Liver (tissue), 9 donors: ENCODE results near the gene VSNL1. TPM values are rescaled to one million over a fixed set of nuclear protein-coding genes. Genes with fewer than 3 reads are reported as not detected.

Experiments used
- DNase-seq: peaks from one replicate; pipeline ENCODE4 v3.0.0-alpha.2; 2017; ENCODE audit warnings: low spot score
- H3K27ac ChIP-seq, 2 donors: one replicate each; pipeline ENCODE4 v1.7.0; 2013; ENCODE audit warnings: inconsistent platforms in 2 of 2, low read length in 2 of 2, control low read depth in 1 of 2, low read depth in 1 of 2, mild to moderate bottlenecking in 1 of 2
- H3K27me3 ChIP-seq, 4 donors: one replicate each; pipeline versions ENCODE4 v1.6.1 to v1.7.0; 2013; ENCODE audit warnings: low read length in 3 of 4, inconsistent platforms in 1 of 4, mild to moderate bottlenecking in 1 of 4, moderate library complexity in 1 of 4; ENCODE audit not compliant: control insufficient read depth in 4 of 4, insufficient read depth in 4 of 4
- H3K36me3 ChIP-seq, 4 donors: one replicate each; pipeline versions ENCODE4 v1.6.1 to v1.7.0; 2013; ENCODE audit warnings: low read length in 3 of 4, mild to moderate bottlenecking in 3 of 4, low read depth in 1 of 4, moderate library complexity in 1 of 4; ENCODE audit not compliant: control insufficient read depth in 4 of 4, insufficient read depth in 3 of 4
- H3K4me1 ChIP-seq, 4 donors: one replicate each; pipeline versions ENCODE4 v1.6.1 to v1.7.0; 2013; ENCODE audit warnings: low read length in 3 of 4, mild to moderate bottlenecking in 3 of 4, moderate library complexity in 1 of 4; ENCODE audit not compliant: control insufficient read depth in 4 of 4, insufficient read depth in 4 of 4
- H3K4me3 ChIP-seq, 3 donors: one replicate each; pipeline versions ENCODE4 v1.6.1 to v1.7.0; 2013; ENCODE audit warnings: low read length in 3 of 3, control low read depth in 1 of 3, low read depth in 1 of 3, mild to moderate bottlenecking in 1 of 3
- H3K9ac ChIP-seq, 2 donors: one replicate each; pipeline ENCODE4 v1.7.0; 2013; ENCODE audit warnings: low read length in 2 of 2, mild to moderate bottlenecking in 2 of 2, moderate library complexity in 2 of 2, control low read depth in 1 of 2, low read depth in 1 of 2
- H3K9me3 ChIP-seq, 4 donors: one replicate each; pipeline versions ENCODE4 v1.6.1 to v1.7.0; 2013; ENCODE audit warnings: low read length in 3 of 4; ENCODE audit not compliant: control insufficient read depth in 4 of 4
- EGR1 ChIP-seq, 2 donors: IDR thresholded peaks; 2 replicates each; pipeline ENCODE4 v1.6.1; 2016 to 2018; ENCODE audit warnings: antibody characterized with exemption in 2 of 2, low read depth in 2 of 2
- FOXA1 ChIP-seq: IDR thresholded peaks from 2 replicates; pipeline ENCODE4 v1.6.1; 2016; ENCODE audit warnings: antibody characterized with exemption
- FOXA2 ChIP-seq: IDR thresholded peaks from 2 replicates; pipeline ENCODE4 v1.6.1; 2016; ENCODE audit warnings: antibody characterized with exemption
- GABPA ChIP-seq, 2 donors: IDR thresholded peaks in 1 of 2; conservative IDR thresholded peaks in 1 of 2; 2 replicates each; pipeline ENCODE4 v1.6.1; 2016; ENCODE audit warnings: antibody characterized with exemption in 2 of 2, mild to moderate bottlenecking in 1 of 2, moderate library complexity in 1 of 2
- HNF4A ChIP-seq, 2 donors: conservative IDR thresholded peaks; 2 replicates each; pipeline ENCODE4 v1.6.1; 2016; ENCODE audit warnings: antibody characterized with exemption in 2 of 2, mild to moderate bottlenecking in 2 of 2
- HNF4G ChIP-seq: IDR thresholded peaks from 2 replicates; pipeline ENCODE4 v1.6.1; 2016; ENCODE audit warnings: antibody characterized with exemption
- JUND ChIP-seq, 2 donors: IDR thresholded peaks; 2 replicates each; pipeline ENCODE4 v1.6.1; 2016; ENCODE audit warnings: antibody characterized with exemption in 2 of 2
- NR2F2 ChIP-seq: IDR thresholded peaks from 2 replicates; pipeline ENCODE4 v1.6.1; 2016; ENCODE audit warnings: antibody characterized with exemption
- RAD21 ChIP-seq, 2 donors: IDR thresholded peaks; 2 replicates each; pipeline ENCODE4 v1.6.1; 2016; ENCODE audit warnings: antibody characterized with exemption in 2 of 2, mild to moderate bottlenecking in 2 of 2
- RXRA ChIP-seq, 2 donors: IDR thresholded peaks; 2 replicates each; pipeline ENCODE4 v1.6.1; 2017 to 2018; ENCODE audit warnings: antibody characterized with exemption in 2 of 2, mild to moderate bottlenecking in 1 of 2
- SP1 ChIP-seq: IDR thresholded peaks from 2 replicates; pipeline ENCODE4 v1.6.1; 2018; ENCODE audit warnings: antibody characterized with exemption, mild to moderate bottlenecking
- TAF1 ChIP-seq: conservative IDR thresholded peaks from 2 replicates; pipeline ENCODE4 v1.6.1; 2016; ENCODE audit warnings: antibody characterized with exemption, mild to moderate bottlenecking
- YY1 ChIP-seq: IDR thresholded peaks from 2 replicates; pipeline ENCODE4 v1.6.1; 2016; ENCODE audit warnings: antibody characterized with exemption, mild to moderate bottlenecking
- WGBS: extraction: QIAGEN DNeasy Blood & Tissue Kit; methylation state at CpG from one replicate; pipeline ENCODE4 v1.1.7; 2013; 5-methylcytosine and 5-hydroxymethylcytosine counted together
- polyA plus RNA-seq, 2 donors: library from polyadenylated mRNA; stranded (reverse) in 1 of 2; unstranded in 1 of 2; fragments of 200-250 nt in 1 of 2; fragments of >200 nt in 1 of 2; fragmentation: Nextera tagmentation in 1 of 2; extraction: Ambion mirVana in 1 of 2; gene quantifications; one replicate each; pipeline versions ENCODE4 v1.2.1 to v1.2.3, GENCODE V29; 2013 to 2015
- total RNA-seq, 2 donors: library from RNA; depleted of rRNA; stranded (reverse); fragments of >200 nt; gene quantifications; one replicate each; pipeline ENCODE4 v1.2.3, GENCODE V29; 2014
- TF ChIP-seq, protein P1 (sequence below): fragments of 150-350 bp; IDR thresholded peaks from 2 replicates; pipeline ENCODE4 v1.5.1; 2017; ENCODE audit warnings: improper control_type of control experiment, low read depth, low read length; ENCODE audit not compliant: missing input control
- TF ChIP-seq, protein P2 (sequence below): IDR thresholded peaks from 2 replicates; pipeline ENCODE4 v1.6.1; 2016; ENCODE audit warnings: antibody characterized with exemption
- TF ChIP-seq, protein P3 (sequence below): IDR thresholded peaks from 2 replicates; pipeline ENCODE4 v1.6.1; 2016; ENCODE audit warnings: antibody characterized with exemption
- TF ChIP-seq, protein P4 (sequence below): IDR thresholded peaks from 2 replicates; pipeline ENCODE4 v1.6.1; 2016; ENCODE audit warnings: antibody characterized with exemption, mild to moderate bottlenecking
- TF ChIP-seq, protein P5 (sequence below): IDR thresholded peaks from 2 replicates; pipeline ENCODE4 v1.6.1; 2016; ENCODE audit warnings: antibody characterized with exemption
- donor health status: healthy.
- donor health status: healthy.
- donor health status: healthy.
- donor health status: healthy.
- donor health status: healthy.

Gene VSNL1
- total and polyA plus RNA-seq, 4 donors: 2.2 to 32.9 (median 6.3) TPM

DNA sequence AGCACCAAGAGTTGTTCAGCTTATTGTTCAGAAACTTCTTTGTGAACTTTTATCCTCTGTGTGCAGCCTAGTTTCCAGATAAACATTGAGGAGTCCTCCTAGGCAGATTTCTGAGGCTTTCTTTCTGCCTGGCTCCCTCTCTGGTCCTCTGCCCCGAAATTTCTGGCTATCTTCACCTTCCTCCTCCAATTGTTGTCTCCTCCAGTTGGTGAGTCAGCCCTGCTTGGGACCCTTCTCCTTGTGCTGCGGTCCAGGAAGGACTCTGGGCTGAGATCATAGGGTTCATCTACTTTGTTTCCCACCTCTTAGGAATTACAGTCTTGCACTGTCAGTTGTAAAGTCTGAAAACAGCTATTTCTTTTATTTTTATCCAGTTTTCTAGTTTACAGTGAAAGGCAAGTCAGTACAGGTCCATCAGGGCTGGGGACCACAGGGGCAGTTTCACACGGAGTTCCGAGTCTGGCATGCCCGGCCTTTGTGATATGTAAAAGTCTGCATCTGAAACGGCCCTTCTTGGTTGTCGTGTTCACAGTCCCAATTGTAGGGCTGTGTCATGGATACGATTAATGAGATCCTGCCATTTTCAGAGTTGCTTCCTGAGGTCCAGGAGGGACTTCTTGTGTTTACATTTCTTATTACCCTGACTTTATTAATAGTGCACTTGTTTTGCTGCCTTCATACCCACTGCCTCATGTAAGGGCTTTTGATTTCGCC, 112.3 kb downstream of the VSNL1 start:
- Histone ChIP-seq H3K4me3 (no peak overlapping the region), H3K36me3 (peaks cover 0 to 4% (median under 1%) of the 10 kb centered on the region in 4 donors), H3K27me3 (no peaks in the 10 kb centered on the region), H3K4me1 (no peaks in the 10 kb centered on the region), H3K9ac (no peak overlapping the region), H3K9me3 (no peaks in the 10 kb centered on the region), H3K27ac (no peak overlapping the region)
- WGBS: 88% methylated on average over 9 of the region's 9 CpGs
- TF ChIP-seq RXRA (IDR thresholded peaks at IDR 0.05) (no peak), FOXA2 (no peak), SP1 (no peak), EGR1 (IDR thresholded peaks at IDR 0.05; ENCODE audit: low read depth in 2 of 2) (no peak), NR2F2 (no peak), RAD21 (IDR thresholded peaks at IDR 0.05) (no peak), HNF4G (no peak)
- TF ChIP-seq, protein P1, sequence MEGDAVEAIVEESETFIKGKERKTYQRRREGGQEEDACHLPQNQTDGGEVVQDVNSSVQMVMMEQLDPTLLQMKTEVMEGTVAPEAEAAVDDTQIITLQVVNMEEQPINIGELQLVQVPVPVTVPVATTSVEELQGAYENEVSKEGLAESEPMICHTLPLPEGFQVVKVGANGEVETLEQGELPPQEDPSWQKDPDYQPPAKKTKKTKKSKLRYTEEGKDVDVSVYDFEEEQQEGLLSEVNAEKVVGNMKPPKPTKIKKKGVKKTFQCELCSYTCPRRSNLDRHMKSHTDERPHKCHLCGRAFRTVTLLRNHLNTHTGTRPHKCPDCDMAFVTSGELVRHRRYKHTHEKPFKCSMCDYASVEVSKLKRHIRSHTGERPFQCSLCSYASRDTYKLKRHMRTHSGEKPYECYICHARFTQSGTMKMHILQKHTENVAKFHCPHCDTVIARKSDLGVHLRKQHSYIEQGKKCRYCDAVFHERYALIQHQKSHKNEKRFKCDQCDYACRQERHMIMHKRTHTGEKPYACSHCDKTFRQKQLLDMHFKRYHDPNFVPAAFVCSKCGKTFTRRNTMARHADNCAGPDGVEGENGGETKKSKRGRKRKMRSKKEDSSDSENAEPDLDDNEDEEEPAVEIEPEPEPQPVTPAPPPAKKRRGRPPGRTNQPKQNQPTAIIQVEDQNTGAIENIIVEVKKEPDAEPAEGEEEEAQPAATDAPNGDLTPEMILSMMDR: no peak
- no peak for DNase-seq

DNA sequence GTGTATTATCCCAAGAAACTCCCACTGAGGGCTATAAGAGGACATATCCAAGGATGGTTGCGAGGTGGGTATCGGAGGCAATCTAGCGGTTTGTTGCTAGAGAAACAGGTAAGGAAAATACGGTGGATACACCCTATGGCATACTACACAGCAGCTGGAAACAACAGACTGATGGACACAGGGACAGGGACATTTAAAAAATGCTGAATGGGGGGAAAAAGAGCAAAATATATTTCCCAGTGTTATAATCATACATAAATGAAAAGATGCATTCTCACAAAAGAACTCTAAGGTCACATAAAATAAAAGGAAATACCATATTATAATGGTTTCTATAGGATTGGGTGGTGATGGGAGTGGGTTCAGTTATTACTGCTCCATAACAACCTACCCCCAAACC, 117.3 kb downstream of the VSNL1 start:
- TF ChIP-seq RAD21 (IDR thresholded peaks at IDR 0.05) (no peak), FOXA2 (no peak), JUND (IDR thresholded peaks at IDR 0.05) (no peak), NR2F2 (no peak), YY1 (no peak), HNF4G (no peak), RXRA (IDR thresholded peaks at IDR 0.05) (no peak), GABPA (IDR thresholded peaks at IDR 0.05 in 1 of 2, conservative IDR thresholded peaks at IDR 0.05 in 1 of 2) (no peak), EGR1 (IDR thresholded peaks at IDR 0.05; ENCODE audit: low read depth in 2 of 2) (no peak), TAF1 (no peak), FOXA1 (no peak), HNF4A (conservative IDR thresholded peaks at IDR 0.05) (no peak), SP1 (no peak)
- TF ChIP-seq, protein P2, sequence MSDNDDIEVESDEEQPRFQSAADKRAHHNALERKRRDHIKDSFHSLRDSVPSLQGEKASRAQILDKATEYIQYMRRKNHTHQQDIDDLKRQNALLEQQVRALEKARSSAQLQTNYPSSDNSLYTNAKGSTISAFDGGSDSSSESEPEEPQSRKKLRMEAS: no peak
- TF ChIP-seq, protein P3, sequence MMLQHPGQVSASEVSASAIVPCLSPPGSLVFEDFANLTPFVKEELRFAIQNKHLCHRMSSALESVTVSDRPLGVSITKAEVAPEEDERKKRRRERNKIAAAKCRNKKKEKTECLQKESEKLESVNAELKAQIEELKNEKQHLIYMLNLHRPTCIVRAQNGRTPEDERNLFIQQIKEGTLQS: no peak
- TF ChIP-seq, protein P4, sequence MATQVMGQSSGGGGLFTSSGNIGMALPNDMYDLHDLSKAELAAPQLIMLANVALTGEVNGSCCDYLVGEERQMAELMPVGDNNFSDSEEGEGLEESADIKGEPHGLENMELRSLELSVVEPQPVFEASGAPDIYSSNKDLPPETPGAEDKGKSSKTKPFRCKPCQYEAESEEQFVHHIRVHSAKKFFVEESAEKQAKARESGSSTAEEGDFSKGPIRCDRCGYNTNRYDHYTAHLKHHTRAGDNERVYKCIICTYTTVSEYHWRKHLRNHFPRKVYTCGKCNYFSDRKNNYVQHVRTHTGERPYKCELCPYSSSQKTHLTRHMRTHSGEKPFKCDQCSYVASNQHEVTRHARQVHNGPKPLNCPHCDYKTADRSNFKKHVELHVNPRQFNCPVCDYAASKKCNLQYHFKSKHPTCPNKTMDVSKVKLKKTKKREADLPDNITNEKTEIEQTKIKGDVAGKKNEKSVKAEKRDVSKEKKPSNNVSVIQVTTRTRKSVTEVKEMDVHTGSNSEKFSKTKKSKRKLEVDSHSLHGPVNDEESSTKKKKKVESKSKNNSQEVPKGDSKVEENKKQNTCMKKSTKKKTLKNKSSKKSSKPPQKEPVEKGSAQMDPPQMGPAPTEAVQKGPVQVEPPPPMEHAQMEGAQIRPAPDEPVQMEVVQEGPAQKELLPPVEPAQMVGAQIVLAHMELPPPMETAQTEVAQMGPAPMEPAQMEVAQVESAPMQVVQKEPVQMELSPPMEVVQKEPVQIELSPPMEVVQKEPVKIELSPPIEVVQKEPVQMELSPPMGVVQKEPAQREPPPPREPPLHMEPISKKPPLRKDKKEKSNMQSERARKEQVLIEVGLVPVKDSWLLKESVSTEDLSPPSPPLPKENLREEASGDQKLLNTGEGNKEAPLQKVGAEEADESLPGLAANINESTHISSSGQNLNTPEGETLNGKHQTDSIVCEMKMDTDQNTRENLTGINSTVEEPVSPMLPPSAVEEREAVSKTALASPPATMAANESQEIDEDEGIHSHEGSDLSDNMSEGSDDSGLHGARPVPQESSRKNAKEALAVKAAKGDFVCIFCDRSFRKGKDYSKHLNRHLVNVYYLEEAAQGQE: no peak
- TF ChIP-seq, protein P1: no peak
- TF ChIP-seq, protein P5, sequence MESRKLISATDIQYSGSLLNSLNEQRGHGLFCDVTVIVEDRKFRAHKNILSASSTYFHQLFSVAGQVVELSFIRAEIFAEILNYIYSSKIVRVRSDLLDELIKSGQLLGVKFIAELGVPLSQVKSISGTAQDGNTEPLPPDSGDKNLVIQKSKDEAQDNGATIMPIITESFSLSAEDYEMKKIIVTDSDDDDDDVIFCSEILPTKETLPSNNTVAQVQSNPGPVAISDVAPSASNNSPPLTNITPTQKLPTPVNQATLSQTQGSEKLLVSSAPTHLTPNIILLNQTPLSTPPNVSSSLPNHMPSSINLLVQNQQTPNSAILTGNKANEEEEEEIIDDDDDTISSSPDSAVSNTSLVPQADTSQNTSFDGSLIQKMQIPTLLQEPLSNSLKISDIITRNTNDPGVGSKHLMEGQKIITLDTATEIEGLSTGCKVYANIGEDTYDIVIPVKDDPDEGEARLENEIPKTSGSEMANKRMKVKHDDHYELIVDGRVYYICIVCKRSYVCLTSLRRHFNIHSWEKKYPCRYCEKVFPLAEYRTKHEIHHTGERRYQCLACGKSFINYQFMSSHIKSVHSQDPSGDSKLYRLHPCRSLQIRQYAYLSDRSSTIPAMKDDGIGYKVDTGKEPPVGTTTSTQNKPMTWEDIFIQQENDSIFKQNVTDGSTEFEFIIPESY: no peak
- Histone ChIP-seq H3K27me3 (no peaks in the 10 kb centered on the region), H3K36me3 (peaks cover 0 to 7% (median 5%) of the 10 kb centered on the region in 4 donors), H3K4me3 (no peak overlapping the region), H3K9ac (no peak overlapping the region), H3K9me3 (no peaks in the 10 kb centered on the region), H3K4me1 (no peaks in the 10 kb centered on the region), H3K27ac (no peak overlapping the region)
- WGBS: 98% methylated on average over 4 of the region's 4 CpGs
- no peak for DNase-seq
